GM23248 (cell line): ENCODE data around the gene KCNG2. TPM values are rescaled to one million over a fixed set of nuclear protein-coding genes. Genes with fewer than 3 reads are reported as not detected.

Source experiments
- DNase-seq: peaks from one replicate; pipeline ENCODE4 v3.0.0-alpha.2; 2015
- H2AFZ ChIP-seq: fragments of 200-600 bp; sonication (generic); 2 replicates; pipeline ENCODE4 v1.6.1; 2016; ENCODE audit warnings: antibody characterized with exemption
- H3F3A ChIP-seq: fragments of 200-600 bp; sonication (generic); 2 replicates; pipeline ENCODE4 v1.6.1; 2016; ENCODE audit warnings: mild to moderate bottlenecking, antibody characterized with exemption, mixed run types; ENCODE audit not compliant: insufficient read depth
- H3K27ac ChIP-seq: fragments of 200-600 bp; sonication (generic); 2 replicates; pipeline ENCODE4 v1.5.1; 2016; ENCODE audit warnings: mild to moderate bottlenecking
- H3K27me3 ChIP-seq: fragments of 200-600 bp; sonication (generic); replicated peaks from 2 replicates; pipeline ENCODE4 v1.6.1; 2016; ENCODE audit warnings: mild to moderate bottlenecking; ENCODE audit not compliant: insufficient read depth
- H3K36me3 ChIP-seq: fragments of 200-600 bp; sonication (generic); 2 replicates; pipeline ENCODE4 v1.6.1; 2016; ENCODE audit warnings: low read depth, mild to moderate bottlenecking
- H3K4me1 ChIP-seq: fragments of 200-600 bp; sonication (generic); 2 replicates; pipeline ENCODE4 v1.6.1; 2016; ENCODE audit warnings: mild to moderate bottlenecking; ENCODE audit not compliant: insufficient read depth
- H3K4me2 ChIP-seq: fragments of 200-600 bp; sonication (generic); one replicate; pipeline ENCODE4 v1.6.1; 2016; ENCODE audit warnings: mild to moderate bottlenecking; ENCODE audit not compliant: unreplicated experiment
- H3K4me3 ChIP-seq: fragments of 200-600 bp; sonication (generic); 2 replicates; pipeline ENCODE4 v1.5.1; 2016; ENCODE audit warnings: mild to moderate bottlenecking
- H3K79me2 ChIP-seq: fragments of 200-600 bp; sonication (generic); 2 replicates; pipeline ENCODE4 v1.6.1; 2016; ENCODE audit warnings: mild to moderate bottlenecking; ENCODE audit not compliant: insufficient read depth
- H3K9ac ChIP-seq: fragments of 200-600 bp; sonication (generic); 2 replicates; pipeline ENCODE4 v1.6.1; 2016; ENCODE audit warnings: mild to moderate bottlenecking
- H3K9me2 ChIP-seq: fragments of 200-600 bp; sonication (generic); 2 replicates; pipeline ENCODE4 v1.6.1; 2016; ENCODE audit warnings: mixed run types, mild to moderate bottlenecking, moderate library complexity; ENCODE audit not compliant: insufficient read depth
- H3K9me3 ChIP-seq: fragments of 200-600 bp; sonication (generic); one replicate; pipeline ENCODE4 v1.6.1; 2017; ENCODE audit warnings: low read depth
- H4K20me1 ChIP-seq: fragments of 200-600 bp; sonication (generic); 2 replicates; pipeline ENCODE4 v1.6.0; 2016; ENCODE audit not compliant: insufficient read depth
- EZH2 ChIP-seq: fragments of 200-600 bp; sonication (generic); IDR thresholded peaks from 2 replicates; pipeline ENCODE4 v1.6.1; 2018; ENCODE audit warnings: antibody characterized with exemption, mild to moderate bottlenecking; ENCODE audit not compliant: insufficient read depth, poor library complexity, severe bottlenecking
- EZH2phosphoT487 ChIP-seq: fragments of 200-600 bp; sonication (generic); IDR thresholded peaks from 2 replicates; pipeline ENCODE4 v1.6.1; 2018; ENCODE audit warnings: antibody characterized with exemption, moderate library complexity, mild to moderate bottlenecking, low read depth; ENCODE audit not compliant: insufficient read depth
- WGBS, 2 experiments: methylation state at CpG; one replicate each; pipeline ENCODE4 v1.1.6; 2015 to 2017; ENCODE audit warnings: low lambda C conversion rate in 2 of 2, low coverage in 1 of 2; ENCODE audit errors: missing lambda C conversion rate in 2 of 2; 5-methylcytosine and 5-hydroxymethylcytosine counted together
- in situ Hi-C: fragments of 300-500 bp; cut with MboI; formaldehyde crosslinking; loops from 2 replicates; pipeline ENCODE4 v1.15.0; 2020
- polyA plus RNA-seq: library from polyadenylated mRNA; unstranded; fragments of >200 nt; fragmentation: Nextera tagmentation; extraction: Ambion mirVana; gene quantifications from 2 replicates; pipeline ENCODE4 v1.2.1, GENCODE V29; 2016
- total RNA-seq: library from RNA; depleted of rRNA; stranded (reverse); fragments of >200 nt; shearing (Covaris generic); gene quantifications from 2 replicates; pipeline ENCODE4 v1.2.3, GENCODE V29; 2014

Gene KCNG2
- total and polyA plus RNA-seq, 2 experiments from 2014 or later = not detected

GRCh38 chr18:79935499-79935898 is 137.8 kb downstream of the KCNG2 start:
- DNase-seq = no peak
- Histone ChIP-seq H3K4me3 (no peak overlapping the region), H3K9me3 (peaks cover 7% of the 10 kb centered on the region), H3K9me2 (no peaks in the 10 kb centered on the region), H2AFZ (no peak overlapping the region), H3F3A (peaks cover 6% of the 10 kb centered on the region; the same call in 1 of the 2 replicates), H3K4me1 (peaks cover 3% of the 10 kb centered on the region; the same call in 1 of the 2 replicates), H3K9ac (no peak overlapping the region), H3K36me3 (peaks cover 21% of the 10 kb centered on the region), H3K27ac (no peak overlapping the region), H3K27me3 (no peaks in the 10 kb centered on the region), H4K20me1 (peaks cover 4% of the 10 kb centered on the region), H3K4me2 (no peak overlapping the region), H3K79me2 (peaks cover 99% of the 10 kb centered on the region)
- in situ Hi-C loops = no loop called here
- no peak for TF ChIP-seq EZH2
- TF ChIP-seq EZH2phosphoT487 = no peak
- 98 to 100% methylated on average over 3 of the region's 3 CpGs for WGBS, 2 experiments

GRCh38 chr18:79935925-79936324 is 138.2 kb downstream of the KCNG2 start:
- in situ Hi-C loops = no loop called here
- H3K36me3 ChIP-seq = peaks cover 17% of the 10 kb centered on the region

GRCh38 chr18:79936641-79937040 is 138.9 kb downstream of the KCNG2 start:
- no peak for DNase-seq
- Histone ChIP-seq H3K27ac (no peak overlapping the region), H3K4me2 (no peak overlapping the region), H4K20me1 (peaks cover 4% of the 10 kb centered on the region), H3K9me2 (no peaks in the 10 kb centered on the region), H3F3A (0 out of 2 replicates have a peak, but pooled peaks cover 4% of the 10 kb centered on the region), H3K36me3 (peaks cover 17% of the 10 kb centered on the region; the same call in 1 of the 2 replicates), H3K79me2 (peaks cover 99% of the 10 kb centered on the region), H3K27me3 (no peaks in the 10 kb centered on the region), H3K9me3 (no peaks in the 10 kb centered on the region), H3K4me3 (no peak overlapping the region), H3K4me1 (peaks cover 3% of the 10 kb centered on the region; the same call in 1 of the 2 replicates), H2AFZ (no peak overlapping the region), H3K9ac (no peak overlapping the region)
- WGBS, 2 experiments = 95 to 96% methylated on average over 12 of the region's 12 CpGs
- in situ Hi-C loops = no loop called here
- no peak for TF ChIP-seq EZH2
- TF ChIP-seq EZH2phosphoT487 = no peak

More at GRCh38 chr18:79935925-79936324, 138.2 kb downstream of the KCNG2 start:
- Histone ChIP-seq H2AFZ (no peak overlapping the region), H3K4me2 (no peak overlapping the region), H3K4me3 (no peak overlapping the region), H3K79me2 (peaks cover 99% of the 10 kb centered on the region), H3K27me3 (no peaks in the 10 kb centered on the region), H3K27ac (no peak overlapping the region), H3F3A (0 out of 2 replicates have a peak, but pooled peaks cover 4% of the 10 kb centered on the region), H3K9me2 (no peaks in the 10 kb centered on the region), H3K9me3 (peaks cover 3% of the 10 kb centered on the region), H4K20me1 (peaks cover 4% of the 10 kb centered on the region), H3K9ac (no peak overlapping the region), H3K4me1 (peaks cover 3% of the 10 kb centered on the region; the same call in 1 of the 2 replicates)
- 94 to 98% methylated on average over 6 of the region's 6 CpGs for WGBS, 2 experiments
- TF ChIP-seq EZH2 (no peak), EZH2phosphoT487 (no peak)
- no peak for DNase-seq

- H3F3A ChIP-seq = 0 out of 2 replicates have a peak, but pooled peaks cover 4% of the 10 kb centered on the region
- H3K9me2 ChIP-seq = no peaks in the 10 kb centered on the region
- peaks cover 4% of the 10 kb centered on the region for H4K20me1 ChIP-seq
- no peak overlapping the region for H3K27ac ChIP-seq
- no peak overlapping the region for H2AFZ ChIP-seq
- no peak for DNase-seq
- in situ Hi-C loops = no loop called here
- H3K9ac ChIP-seq = no peak overlapping the region
- H3K79me2 ChIP-seq = peaks cover 99% of the 10 kb centered on the region
- H3K9me3 ChIP-seq = no peaks in the 10 kb centered on the region
- no peak overlapping the region for H3K4me2 ChIP-seq
- H3K27me3 ChIP-seq = no peaks in the 10 kb centered on the region
- H3K4me3 ChIP-seq = no peak overlapping the region
- peaks cover 3% of the 10 kb centered on the region; the same call in 1 of the 2 replicates for H3K4me1 ChIP-seq
- H3K36me3 ChIP-seq = peaks cover 17% of the 10 kb centered on the region; the same call in 1 of the 2 replicates
- no peak for TF ChIP-seq EZH2
- no peak for TF ChIP-seq EZH2phosphoT487
- 94 to 98% methylated on average over 25 of the region's 25 CpGs for WGBS, 2 experiments
These were observed 139.5 kb downstream of the KCNG2 start for GRCh38 chr18:79937103-79937860.
